Measurements from ENCODE around the gene CNTN6. TPM values are rescaled to one million over a fixed set of nuclear protein-coding genes. Genes with fewer than 3 reads are reported as not detected.

Gene CNTN6
- total RNA-seq, 1 donor from 2014 or later, result 0.98 TPM

GRCh38 chr3:1088503-1088902 is 4.3 kb upstream of the CNTN6 start:
- Histone ChIP-seq H3K27ac (no peak overlapping the region), H3K4me1 (no peaks in the 10 kb centered on the region), H3K9me3 (no peaks in the 10 kb centered on the region), H3K4me3 (no peak overlapping the region), H3K27me3 (no peaks in the 10 kb centered on the region), H3K36me3 (no peaks in the 10 kb centered on the region)
- DNase-seq (ENCODE audit: extremely low spot score in 2 of 2), result no peak
- intact Hi-C loops (cut with DNase I), result no loop called here
- TF ChIP-seq POLR2A (IDR thresholded peaks at IDR 0.05) (no peak), CTCF (IDR thresholded peaks at IDR 0.05) (no peak)

- Histone ChIP-seq H3K36me3 (no peaks in the 10 kb centered on the region), H3K4me1 (no peaks in the 10 kb centered on the region), H3K27ac (no peak overlapping the region), H3K27me3 (no peaks in the 10 kb centered on the region), H3K4me3 (no peak overlapping the region), H3K9me3 (no peaks in the 10 kb centered on the region)
- intact Hi-C loops (cut with DNase I), result no loop called here
- TF ChIP-seq POLR2AphosphoS5 (IDR thresholded peaks at IDR 0.05; ENCODE audit: insufficient read depth in 1 of 2, low read depth in 1 of 2) (no peak), POLR2A (IDR thresholded peaks at IDR 0.05) (no peak), CTCF (IDR thresholded peaks at IDR 0.05) (no peak)
- no peak for DNase-seq (ENCODE audit: extremely low spot score in 2 of 2)
These were observed 1.5 kb upstream of the CNTN6 start for GRCh38 chr3:1091286-1091685.

GRCh38 chr3:1092061-1092460 is 763 bp upstream of the CNTN6 start:
- Histone ChIP-seq H3K36me3 (no peaks in the 10 kb centered on the region), H3K27ac (no peak overlapping the region), H3K27me3 (no peaks in the 10 kb centered on the region), H3K4me3 (no peak overlapping the region), H3K9me3 (no peaks in the 10 kb centered on the region), H3K4me1 (no peaks in the 10 kb centered on the region)
- no peak for DNase-seq (ENCODE audit: extremely low spot score in 2 of 2)
- intact Hi-C loops (cut with DNase I), result no loop called here
- TF ChIP-seq POLR2A (IDR thresholded peaks at IDR 0.05) (no peak), POLR2AphosphoS5 (IDR thresholded peaks at IDR 0.05; ENCODE audit: insufficient read depth in 1 of 2, low read depth in 1 of 2) (no peak), CTCF (IDR thresholded peaks at IDR 0.05) (no peak)

- Histone ChIP-seq H3K4me1 (no peaks in the 10 kb centered on the region), H3K27ac (no peak overlapping the region), H3K27me3 (no peaks in the 10 kb centered on the region), H3K9me3 (no peaks in the 10 kb centered on the region), H3K4me3 (no peak overlapping the region), H3K36me3 (no peaks in the 10 kb centered on the region)
- intact Hi-C loops (cut with DNase I), result no loop called here
- DNase-seq (ENCODE audit: extremely low spot score in 2 of 2), result no peak
- no peak for TF ChIP-seq POLR2A (IDR thresholded peaks at IDR 0.05)
- no peak for TF ChIP-seq POLR2AphosphoS5 (IDR thresholded peaks at IDR 0.05; ENCODE audit: insufficient read depth in 1 of 2, low read depth in 1 of 2)
- TF ChIP-seq CTCF (IDR thresholded peaks at IDR 0.05), result no peak
These were observed 393 bp downstream of the CNTN6 start for GRCh38 chr3:1093217-1093616.

GRCh38 chr3:1103525-1103924 is 10.7 kb downstream of the CNTN6 start:
- Histone ChIP-seq H3K9me3 (no peaks in the 10 kb centered on the region), H3K4me3 (no peak overlapping the region), H3K27ac (no peak overlapping the region), H3K27me3 (no peaks in the 10 kb centered on the region), H3K4me1 (no peaks in the 10 kb centered on the region), H3K36me3 (no peaks in the 10 kb centered on the region)
- TF ChIP-seq POLR2AphosphoS5 (IDR thresholded peaks at IDR 0.05; ENCODE audit: insufficient read depth in 1 of 2, low read depth in 1 of 2), result no peak
- TF ChIP-seq POLR2A (IDR thresholded peaks at IDR 0.05), result no peak
- TF ChIP-seq CTCF (IDR thresholded peaks at IDR 0.05), result no peak
- DNase-seq (ENCODE audit: extremely low spot score in 2 of 2), result no peak
- intact Hi-C loops (cut with DNase I), result no loop called here

All from vagina (tissue), 2 donors.